Liver (tissue), 3 donors: ENCODE data around the gene DDA1.

Experiments used
- CTCF ChIP-seq: fragments of 150-350 bp; IDR thresholded peaks from 2 replicates; pipeline ENCODE4 v1.5.1; 2017; ENCODE audit warnings: improper control_type of control experiment, low read depth, low read length; ENCODE audit not compliant: missing input control
- TAF1 ChIP-seq: conservative IDR thresholded peaks from 2 replicates; pipeline ENCODE4 v1.6.1; 2016; ENCODE audit warnings: antibody characterized with exemption, mild to moderate bottlenecking
- donor health status: healthy.
- donor health status: healthy.

DNA sequence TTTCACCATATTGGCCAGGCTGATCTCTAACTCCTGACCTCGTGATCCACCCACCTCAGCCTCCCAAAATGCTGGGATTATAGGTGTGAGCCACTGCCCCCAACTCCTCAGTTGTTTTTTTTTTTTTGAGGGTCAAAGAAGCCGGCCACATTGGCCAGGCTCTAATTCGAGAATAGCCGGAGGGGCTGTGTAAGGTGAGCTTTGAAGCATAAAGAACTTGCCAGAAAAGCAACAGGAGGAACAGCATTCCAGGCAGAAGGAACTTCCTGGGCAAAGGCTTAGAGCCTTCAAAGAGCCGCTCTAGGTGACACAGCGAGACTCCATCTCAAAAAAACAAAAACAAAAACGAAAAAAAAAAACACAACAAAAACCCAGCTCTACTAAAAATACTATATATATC lies 43.3 kb upstream of the DDA1 start:
- TF ChIP-seq CTCF, result no peak
- TF ChIP-seq TAF1, result no peak
